Adrenal gland (tissue), 5 donors: Measurements from ENCODE around the gene HES7.

Source experiments
- POLR2A ChIP-seq, 2 donors: fragments of 450-650 bp; IDR thresholded peaks; one replicate each; pipeline ENCODE4 v1.6.1; 2017; ENCODE audit warnings: antibody characterized with exemption in 2 of 2, mild to moderate bottlenecking in 2 of 2, moderate library complexity in 1 of 2
- TF ChIP-seq, protein P1 (sequence below), 6 experiments: fragments of 450-650 bp in 4 of 6; fragments of 200-600 bp in 2 of 6; sonication (generic) in 1 of 6; IDR thresholded peaks; 1 replicate in 5 of 6; 2 replicates in 1 of 6; pipeline versions ENCODE4 v1.5.1 to v1.8.0; 2016 to 2021; ENCODE audit warnings: antibody characterized with exemption in 6 of 6, mild to moderate bottlenecking in 2 of 6, moderate library complexity in 1 of 6
- donor health status: DM: no; HTN: no; CAD: no.

GRCh38 chr17:8082292-8082691 lies 41.6 kb downstream of the HES7 start:
- TF ChIP-seq POLR2A (IDR thresholded peaks at IDR 0.05): no peak
- TF ChIP-seq, protein P1, sequence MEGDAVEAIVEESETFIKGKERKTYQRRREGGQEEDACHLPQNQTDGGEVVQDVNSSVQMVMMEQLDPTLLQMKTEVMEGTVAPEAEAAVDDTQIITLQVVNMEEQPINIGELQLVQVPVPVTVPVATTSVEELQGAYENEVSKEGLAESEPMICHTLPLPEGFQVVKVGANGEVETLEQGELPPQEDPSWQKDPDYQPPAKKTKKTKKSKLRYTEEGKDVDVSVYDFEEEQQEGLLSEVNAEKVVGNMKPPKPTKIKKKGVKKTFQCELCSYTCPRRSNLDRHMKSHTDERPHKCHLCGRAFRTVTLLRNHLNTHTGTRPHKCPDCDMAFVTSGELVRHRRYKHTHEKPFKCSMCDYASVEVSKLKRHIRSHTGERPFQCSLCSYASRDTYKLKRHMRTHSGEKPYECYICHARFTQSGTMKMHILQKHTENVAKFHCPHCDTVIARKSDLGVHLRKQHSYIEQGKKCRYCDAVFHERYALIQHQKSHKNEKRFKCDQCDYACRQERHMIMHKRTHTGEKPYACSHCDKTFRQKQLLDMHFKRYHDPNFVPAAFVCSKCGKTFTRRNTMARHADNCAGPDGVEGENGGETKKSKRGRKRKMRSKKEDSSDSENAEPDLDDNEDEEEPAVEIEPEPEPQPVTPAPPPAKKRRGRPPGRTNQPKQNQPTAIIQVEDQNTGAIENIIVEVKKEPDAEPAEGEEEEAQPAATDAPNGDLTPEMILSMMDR (IDR thresholded peaks at IDR 0.05): no peak
